Fibroblast of peridontal ligament (primary cell): ENCODE results near the gene LAMB4.

Experiments
- DNase-seq: peaks from one replicate; pipeline ENCODE4 v3.0.0-alpha.2; 2010; ENCODE audit errors: extremely low read depth

The LAMB4 gene

DNA sequence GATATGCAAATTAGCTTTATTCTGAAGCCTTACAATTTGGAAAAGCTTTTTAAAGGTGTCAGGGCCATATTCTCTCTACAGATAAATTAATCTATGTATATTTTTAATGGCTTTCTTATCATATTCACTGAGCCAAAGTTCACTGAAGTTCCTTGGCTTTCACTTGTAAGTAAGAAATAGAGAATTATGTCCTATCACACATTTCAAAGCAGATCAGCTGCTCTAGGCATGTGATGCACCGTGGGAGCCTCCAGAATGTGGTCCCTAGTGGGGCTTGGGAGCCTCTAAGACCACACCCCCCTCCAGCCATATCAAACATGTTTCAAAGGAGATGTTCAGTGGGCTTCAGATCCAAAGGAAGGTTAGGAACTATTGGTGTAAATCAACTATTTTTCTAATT is 51.5 kb downstream of the LAMB4 start:
- DNase-seq, result no peak

DNA sequence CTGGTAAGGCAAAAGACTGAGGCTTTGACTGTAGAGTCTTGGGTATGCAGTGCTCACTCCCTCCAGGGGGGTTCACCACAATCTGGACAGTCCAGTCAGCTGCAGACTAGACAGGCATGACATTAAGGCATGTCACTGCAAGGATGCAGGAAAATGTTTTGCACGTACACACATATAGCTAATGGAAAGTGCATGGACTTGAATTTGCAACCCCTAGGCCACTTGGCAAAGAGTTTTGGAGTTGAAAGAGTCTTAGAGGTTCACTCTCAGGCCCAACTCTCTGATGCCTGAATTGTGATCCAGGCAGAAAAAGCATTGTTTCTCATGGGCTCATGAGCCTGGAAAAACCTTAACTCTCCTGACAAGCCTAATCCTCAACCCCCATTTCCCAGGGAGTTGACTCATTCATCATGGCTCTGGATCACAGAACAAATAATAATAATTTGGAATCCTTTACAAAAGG is 51.9 kb downstream of the LAMB4 start:
- DNase-seq, result peak; percentile 19

DNA sequence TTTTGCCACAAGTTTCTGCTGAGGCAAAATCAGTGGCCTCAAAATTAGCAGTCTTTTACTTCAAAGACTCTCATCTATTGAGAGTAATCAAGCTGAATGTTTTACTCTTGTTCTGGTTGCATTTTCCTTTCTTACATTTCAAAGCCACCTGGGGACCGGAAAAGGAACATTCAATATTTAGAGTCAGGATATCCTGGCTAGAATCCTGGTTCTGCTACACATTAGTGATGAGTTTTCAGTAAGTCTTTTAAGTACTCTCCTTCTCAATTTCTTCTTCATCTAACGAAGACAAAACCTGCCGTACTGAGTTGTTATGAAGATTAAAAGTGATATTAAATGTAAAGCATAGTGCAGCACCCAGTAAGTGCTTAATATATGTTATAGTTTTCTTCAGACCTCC is 52.5 kb downstream of the LAMB4 start:
- no peak for DNase-seq

GRCh38 chr7:108076156-108076555 is 54.0 kb downstream of the LAMB4 start:
- DNase-seq, result no peak

DNA sequence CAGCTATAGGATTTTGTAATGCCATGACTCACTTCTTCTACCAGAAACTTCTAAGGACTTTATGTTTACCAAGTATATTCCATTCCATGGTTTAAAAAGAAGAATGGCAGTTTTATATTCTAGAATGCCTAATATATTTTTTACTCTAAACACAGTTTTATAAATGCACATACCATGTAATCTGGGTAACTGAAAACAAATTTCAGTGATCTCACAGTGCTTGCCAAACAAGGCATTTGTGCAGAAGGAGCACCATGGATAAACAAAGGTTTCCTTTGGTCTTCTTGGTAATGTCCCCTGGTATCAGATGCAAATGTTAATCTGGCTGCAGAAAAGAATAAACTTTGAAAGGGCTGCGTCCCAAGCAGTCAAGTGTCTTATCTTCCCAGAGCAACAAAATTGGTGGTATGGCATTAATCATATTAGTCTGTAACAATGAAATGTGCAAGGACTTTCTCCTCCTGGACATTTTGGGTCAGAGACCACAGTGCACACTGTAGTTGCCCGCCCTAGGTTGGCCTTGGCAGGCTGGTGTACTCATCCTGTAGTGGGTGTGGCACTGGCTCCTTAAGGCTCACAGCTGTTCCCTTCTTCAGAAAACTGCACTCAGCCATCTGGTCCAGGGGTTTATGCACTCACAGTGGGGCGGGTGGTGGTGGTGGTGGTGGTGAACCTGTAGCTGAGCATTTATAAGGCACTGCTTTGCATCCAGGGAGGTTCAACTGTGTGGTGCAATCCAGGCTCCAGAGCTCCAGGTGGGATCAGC is 56.7 kb downstream of the LAMB4 start:
- DNase-seq, result peak; percentile 17

GRCh38 chr7:108072739-108073138 is 57.4 kb downstream of the LAMB4 start:
- no peak for DNase-seq

DNA sequence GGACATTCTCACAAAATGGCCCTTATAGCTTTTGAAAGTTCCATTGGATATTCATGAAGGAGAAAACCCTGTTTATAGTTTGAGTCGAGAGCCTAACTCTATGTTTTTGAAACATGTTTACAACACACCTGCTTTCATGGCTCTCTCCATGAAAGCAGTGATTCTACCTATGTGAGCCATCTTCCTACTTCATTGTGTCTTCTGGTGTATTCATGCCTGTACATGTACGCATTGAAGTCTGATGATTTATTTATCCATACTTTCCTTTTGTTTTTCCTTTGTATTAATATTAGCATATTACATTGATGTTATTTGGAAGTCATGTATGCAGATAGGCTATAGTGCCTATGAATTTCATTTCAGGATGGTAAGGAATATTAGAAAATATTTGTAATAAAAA is 58.0 kb downstream of the LAMB4 start:
- no peak for DNase-seq

DNA sequence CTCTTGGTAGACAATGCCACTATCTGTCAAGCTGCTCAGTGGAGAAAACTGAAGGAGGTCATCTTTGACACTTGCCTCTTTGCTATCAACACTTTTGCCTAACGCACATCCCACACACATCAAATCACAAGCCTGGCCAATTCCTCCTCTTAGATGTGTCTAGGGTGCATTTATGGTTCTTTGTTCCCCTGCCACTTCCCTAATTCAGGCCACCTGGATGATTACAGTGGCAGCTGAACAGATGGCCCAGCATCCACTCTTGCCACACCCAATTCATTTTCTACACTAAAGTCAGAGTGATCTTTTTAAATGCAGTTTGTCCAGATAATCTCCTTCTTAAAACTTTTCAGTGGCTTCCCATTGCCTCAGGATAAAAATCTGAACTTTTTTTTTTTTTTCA is 58.6 kb downstream of the LAMB4 start:
- DNase-seq, result no peak

DNA sequence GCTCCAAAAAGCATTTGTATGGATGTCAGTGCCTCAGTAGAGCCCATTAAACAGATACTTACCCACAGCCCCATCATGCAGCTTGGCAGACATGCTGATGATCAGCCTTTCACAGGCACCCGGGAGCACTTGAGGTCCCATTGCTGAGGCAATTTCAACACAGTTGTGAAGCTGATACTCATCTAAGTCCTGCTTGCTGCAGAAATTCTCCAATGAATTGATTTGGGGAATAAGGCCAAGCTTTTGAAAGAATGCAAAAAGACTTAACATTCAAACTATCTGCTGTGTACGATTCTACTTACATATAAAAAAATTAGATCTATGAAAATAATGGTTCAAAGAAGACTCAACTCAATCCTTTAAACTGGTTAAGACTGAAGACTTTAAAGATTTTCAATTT is 60.5 kb downstream of the LAMB4 start:
- no peak for DNase-seq

- DNase-seq, result no peak
These were observed 62.3 kb downstream of the LAMB4 start for GRCh38 chr7:108067844-108068243.

DNA sequence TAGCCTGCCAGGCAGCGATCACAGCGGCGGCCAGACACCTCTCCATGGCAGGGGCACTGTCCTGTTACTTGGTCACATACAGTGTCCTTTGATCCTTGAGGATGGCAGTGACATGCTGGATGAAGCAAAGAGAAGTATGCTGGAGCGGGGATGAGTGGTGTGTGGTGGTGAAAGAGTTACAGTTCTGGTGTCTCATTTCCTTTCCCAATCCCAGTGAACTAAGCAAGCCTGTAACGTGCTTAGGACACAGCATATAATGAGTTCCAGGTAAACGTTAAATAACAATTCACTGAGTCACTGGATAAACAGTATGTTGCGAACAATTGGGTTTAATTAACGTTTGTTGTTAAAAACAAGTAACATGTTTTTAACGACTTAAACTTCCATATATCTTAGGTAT is 63.7 kb downstream of the LAMB4 start:
- DNase-seq, result no peak

GRCh38 chr7:108063520-108063933 is 66.6 kb downstream of the LAMB4 start:
- DNase-seq, result no peak

DNA sequence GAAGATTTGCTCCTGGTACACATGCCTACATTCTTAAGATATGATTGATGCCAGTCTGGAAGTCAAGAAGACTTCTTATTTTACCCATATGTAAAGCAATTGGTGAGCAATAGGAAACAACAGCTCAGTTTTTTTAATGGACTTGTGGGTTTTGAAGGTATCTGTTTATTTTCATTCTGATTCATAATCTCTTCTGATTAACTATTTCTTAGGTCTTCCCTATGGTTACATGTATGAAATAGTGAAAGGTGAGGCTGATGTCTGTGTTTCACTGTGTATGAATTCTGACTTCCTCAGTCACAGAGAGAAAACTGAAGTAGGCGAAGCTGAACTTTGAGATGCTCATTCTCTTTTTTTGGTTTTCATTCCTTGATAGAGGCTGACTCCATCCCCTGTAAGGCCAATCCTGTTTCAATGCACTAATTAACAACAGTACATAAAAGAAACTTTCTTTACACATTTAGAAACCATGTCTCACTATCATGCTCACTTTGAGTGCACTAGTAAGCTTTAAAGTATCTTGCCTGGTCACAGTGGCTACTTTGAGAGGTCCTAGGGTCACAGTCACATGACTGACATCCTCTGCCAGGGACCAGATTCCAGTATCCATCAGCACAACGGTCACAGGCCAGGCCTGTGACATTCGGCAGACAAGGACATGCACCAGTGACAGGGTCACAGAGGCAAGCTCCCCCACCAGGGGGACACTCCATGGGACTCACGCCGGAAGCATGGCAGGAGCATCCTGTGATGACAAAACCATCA is 67.7 kb downstream of the LAMB4 start:
- no peak for DNase-seq

GRCh38 chr7:108059526-108059925 is 70.6 kb downstream of the LAMB4 start:
- peak; percentile 27 for DNase-seq

GRCh38 chr7:108057951-108058481 is 72.1 kb downstream of the LAMB4 start:
- DNase-seq, result no peak

- DNase-seq, result no peak
These were observed 74.5 kb downstream of the LAMB4 start for GRCh38 chr7:108055611-108056021.

DNA sequence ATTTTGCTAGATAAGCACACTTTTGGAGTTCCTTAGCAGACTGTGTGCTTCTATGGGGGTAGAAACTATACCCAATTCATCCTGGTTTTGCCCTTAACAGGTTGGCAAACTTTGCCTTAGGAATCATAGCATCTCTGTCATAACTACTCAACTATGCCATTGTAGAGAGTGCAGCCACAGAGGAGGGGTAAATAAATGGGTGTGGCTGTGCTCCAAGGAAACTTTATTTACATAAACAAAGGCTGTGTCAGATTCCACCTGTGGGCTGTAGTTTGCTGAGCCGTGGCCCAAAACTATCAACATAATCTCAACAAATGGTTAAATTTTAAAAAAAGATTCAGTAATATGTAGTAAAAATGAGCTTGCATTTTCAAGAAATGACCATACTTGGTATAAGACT is 75.6 kb downstream of the LAMB4 start:
- DNase-seq, result no peak

GRCh38 chr7:108053250-108053649 is 76.9 kb downstream of the LAMB4 start:
- DNase-seq, result no peak

DNA sequence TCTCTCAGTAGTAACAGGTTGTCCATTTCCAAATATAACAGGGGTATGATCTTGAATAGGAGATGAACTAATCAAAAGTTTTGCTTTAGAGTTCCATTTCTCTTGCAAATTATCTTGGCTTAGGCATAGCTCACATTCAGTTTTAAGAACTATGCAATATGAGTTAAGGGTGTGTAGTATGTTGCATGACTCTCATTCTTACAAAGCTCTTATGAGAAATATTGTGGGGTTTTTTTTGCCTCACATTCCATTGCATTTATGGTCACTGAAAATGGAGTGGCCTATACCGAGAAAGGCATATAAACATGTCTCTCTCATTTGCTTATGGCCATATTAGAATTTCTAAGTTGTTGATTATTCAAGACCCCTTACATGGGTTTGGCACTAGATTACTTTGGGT is 78.7 kb downstream of the LAMB4 start:
- DNase-seq, result peak; percentile 39

DNA sequence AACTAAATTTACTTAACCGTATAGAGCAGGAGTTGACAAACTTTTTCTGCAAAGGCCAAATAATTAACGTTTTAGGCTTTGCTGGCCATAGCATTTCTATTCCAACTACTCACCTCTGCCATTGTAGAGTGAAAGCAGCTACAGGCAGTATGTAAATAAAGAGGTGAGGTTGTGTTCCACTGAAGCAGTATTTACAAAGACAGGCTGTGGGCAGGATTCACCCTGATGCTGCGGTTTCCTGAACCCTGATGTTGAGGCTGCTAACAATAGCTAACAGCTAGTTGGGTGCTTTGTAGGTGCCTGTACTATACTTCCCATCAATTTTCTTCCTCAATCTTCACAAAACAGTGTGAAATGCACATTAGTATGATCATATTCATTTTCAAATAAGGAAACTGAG is 80.2 kb downstream of the LAMB4 start:
- no peak for DNase-seq

GRCh38 chr7:108048422-108048821 is 81.7 kb downstream of the LAMB4 start:
- DNase-seq, result no peak

DNA sequence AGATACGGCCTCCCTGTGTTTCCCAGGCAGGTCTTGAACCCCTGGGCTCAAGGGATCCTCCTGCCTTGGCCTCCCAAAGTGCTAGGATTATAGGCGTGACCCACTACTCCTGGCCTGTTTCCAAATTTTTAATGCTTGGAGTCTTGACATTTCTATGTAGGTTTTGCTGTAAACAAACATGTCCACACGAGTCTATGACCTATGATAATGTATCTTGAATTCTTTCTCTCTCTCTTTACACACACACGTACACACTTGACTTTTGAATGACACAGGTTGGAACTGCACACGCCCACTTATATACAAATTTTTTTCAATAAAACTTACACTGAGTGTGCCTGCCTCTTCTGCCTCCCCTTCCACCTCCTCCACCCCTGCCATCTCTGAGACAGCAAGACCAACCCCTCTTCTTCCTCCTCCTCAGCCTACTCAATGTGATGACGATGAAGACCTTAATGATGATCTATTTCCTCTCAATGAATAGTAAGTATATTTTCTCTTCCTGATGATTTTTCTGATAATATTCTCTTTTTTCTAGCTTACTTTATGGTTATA is 83.1 kb downstream of the LAMB4 start:
- DNase-seq, result no peak

- peak; percentile 76 for DNase-seq
These were observed 84.5 kb downstream of the LAMB4 start for GRCh38 chr7:108045669-108046068.
